CD4-positive, alpha-beta T cell treated with Interleukin-15 for 1 hour (primary cell): ENCODE measurements around the gene CPVL.

Experiments used
- DNase-seq: peaks from one replicate; pipeline ENCODE4 v3.0.0-alpha.2; 2020

Gene CPVL

DNA sequence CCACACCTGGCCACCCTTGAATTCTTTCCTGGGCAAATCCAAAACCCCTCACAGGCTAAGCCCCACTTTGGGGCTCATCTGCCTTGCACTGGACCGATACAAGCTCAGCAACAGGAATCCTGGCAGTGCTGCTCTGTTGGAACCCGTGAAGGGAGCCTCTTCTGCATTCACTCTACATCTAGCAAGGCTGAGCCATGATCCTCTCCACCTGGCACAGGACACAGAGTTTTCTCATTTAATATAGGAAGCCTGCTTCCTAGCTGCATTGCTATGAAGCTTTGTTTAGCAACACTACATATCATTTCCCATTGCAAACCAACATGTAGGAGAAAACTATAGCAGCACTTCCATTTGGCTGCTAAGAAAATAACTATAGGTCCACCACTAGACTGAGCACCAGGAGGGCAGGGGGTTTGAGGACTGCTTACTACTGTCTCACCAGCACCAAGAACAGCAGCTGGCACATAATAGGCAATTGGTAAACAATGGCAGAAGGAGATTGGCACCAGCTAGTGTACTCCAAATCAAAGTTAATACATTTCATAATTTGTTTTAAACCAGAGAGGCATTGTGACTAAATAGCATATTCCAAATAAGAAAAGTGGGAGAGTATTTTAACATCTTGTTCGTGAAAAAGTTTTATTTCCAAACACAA lies 56.1 kb downstream of the CPVL start:
- no peak for DNase-seq

GRCh38 chr7:29087840-29088170 lies 58.5 kb downstream of the CPVL start:
- no peak for DNase-seq

- DNase-seq: no peak
Observed at GRCh38 chr7:29086545-29086944, 59.8 kb downstream of the CPVL start.

GRCh38 chr7:29084832-29085231 lies 61.5 kb downstream of the CPVL start:
- DNase-seq: no peak

DNA sequence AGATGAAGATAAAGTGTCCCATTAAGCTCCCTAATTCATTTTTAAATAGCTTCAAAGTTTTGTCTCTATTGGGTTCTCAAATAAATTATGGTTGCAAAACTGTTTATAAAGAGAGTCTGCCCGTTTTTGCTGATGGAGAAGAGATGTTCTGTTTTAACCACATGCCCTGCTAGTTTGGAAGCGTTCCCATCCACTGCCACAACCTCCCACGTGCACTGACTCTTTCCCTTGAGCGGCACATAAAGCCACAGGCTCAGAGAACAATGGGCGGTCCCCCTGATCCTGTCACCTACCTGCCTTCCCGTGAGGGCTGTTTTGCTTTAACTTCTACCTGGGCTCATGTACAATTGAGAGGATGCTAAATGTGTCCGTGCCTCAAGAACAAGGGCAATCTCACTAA lies 65.5 kb downstream of the CPVL start:
- DNase-seq: no peak

GRCh38 chr7:29078311-29079260 lies 67.8 kb downstream of the CPVL start:
- DNase-seq: no peak

DNA sequence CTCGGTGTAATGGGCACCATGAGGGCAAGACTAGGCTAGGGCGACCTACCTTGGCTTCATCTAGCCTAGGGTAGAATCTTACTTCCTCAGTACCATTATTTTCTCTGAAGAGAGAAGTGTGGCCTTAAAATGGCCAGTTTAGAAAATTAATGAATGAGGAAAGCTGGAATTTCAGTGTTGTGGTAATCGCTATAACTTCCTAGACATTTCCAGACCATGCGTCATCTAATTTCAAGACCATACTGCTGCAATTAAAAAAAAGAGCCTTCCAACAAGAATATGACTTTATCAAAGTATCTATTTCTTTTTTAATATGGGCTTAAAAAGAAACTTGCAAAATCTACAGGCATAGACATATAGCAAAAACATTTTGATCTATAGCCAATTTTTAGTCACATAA lies 68.5 kb downstream of the CPVL start:
- DNase-seq: no peak

GRCh38 chr7:29077176-29077575 lies 69.2 kb downstream of the CPVL start:
- no peak for DNase-seq

DNA sequence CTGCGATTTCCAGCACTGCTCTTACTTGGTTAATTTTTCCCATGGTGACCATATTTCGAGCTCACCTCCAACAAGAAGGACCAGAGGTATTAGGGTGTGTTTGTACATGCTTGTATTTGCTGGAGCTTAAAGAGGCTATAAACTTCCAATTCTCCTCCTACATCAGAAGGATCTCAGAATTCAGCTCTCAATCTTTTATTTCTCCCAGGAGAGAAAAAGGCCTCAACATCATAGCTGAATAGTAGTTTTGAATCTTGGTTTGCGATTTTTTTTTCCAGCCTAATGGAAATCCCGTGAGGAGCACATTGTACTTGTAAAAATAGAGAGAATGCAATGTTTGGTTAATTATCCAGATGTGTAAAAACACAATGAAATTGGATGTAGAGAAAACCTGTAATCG lies 69.7 kb downstream of the CPVL start:
- no peak for DNase-seq

- DNase-seq: no peak
Observed at GRCh38 chr7:29075606-29076005, 70.7 kb downstream of the CPVL start.

DNA sequence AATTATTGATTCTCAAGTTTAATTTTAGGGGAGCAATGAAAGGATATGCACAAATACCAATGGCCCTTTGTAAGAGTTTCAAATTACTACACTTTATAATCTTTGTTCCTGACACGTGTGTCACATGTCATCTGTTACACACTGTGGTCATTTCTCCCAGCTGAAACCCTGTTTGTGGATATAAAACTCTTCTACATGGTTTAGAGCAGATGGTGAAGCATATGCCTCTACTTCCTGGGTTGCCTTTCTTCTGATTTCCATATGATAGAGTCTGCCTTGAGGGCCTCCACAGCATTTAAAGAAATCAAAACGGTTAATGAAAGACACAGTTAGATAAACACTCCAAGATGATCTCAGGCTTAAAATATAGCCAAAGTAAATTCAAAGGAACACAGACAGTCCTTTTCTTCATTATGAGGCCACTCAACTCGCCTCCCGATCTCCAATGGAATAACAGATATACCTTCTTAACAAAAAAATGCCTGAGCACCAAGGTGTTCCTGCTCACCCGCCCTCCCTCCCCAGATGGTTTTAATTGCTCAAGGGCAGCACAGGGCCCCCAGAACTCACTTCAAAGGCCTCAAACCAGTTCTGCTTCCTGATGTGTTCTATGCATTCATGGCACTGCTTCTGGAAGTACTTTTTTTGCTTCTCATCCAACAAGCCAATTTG lies 75.0 kb downstream of the CPVL start:
- DNase-seq: no peak

GRCh38 chr7:29066641-29067040 lies 79.7 kb downstream of the CPVL start:
- DNase-seq: no peak

DNA sequence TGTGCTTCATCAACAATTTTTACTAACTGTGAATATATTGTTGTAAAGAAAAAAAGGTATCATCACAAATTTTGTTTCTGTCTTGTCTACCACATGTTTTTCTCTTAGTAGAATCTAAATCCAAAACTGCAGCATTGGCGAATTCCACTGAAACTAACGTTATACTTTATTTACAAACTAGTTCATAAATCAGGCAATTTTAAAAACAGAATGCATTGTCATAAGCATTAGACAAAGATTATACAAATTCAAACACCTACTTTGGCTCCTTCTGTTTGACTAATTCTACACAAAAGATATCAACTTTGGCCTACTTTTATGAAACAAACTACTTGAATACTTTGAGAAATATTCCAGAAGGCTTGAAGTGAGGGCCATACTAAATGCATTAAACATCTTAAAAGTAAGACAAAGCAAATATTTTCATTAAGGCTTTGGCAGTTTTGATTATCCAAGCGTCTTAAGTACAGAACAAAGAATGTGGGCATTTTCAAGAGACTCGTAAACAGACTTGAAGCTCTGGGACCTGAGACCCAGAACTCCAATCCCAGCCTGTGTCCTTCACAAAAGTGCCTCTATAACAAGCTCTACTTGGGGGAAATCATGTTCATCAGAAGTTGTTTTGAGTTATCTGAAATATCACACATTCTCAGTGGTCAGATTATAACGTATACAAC lies 81.0 kb downstream of the CPVL start:
- no peak for DNase-seq

- no peak for DNase-seq
Observed at GRCh38 chr7:29063872-29064271, 82.5 kb downstream of the CPVL start.

- no peak for DNase-seq
Observed at GRCh38 chr7:29063236-29063635, 83.1 kb downstream of the CPVL start.

DNA sequence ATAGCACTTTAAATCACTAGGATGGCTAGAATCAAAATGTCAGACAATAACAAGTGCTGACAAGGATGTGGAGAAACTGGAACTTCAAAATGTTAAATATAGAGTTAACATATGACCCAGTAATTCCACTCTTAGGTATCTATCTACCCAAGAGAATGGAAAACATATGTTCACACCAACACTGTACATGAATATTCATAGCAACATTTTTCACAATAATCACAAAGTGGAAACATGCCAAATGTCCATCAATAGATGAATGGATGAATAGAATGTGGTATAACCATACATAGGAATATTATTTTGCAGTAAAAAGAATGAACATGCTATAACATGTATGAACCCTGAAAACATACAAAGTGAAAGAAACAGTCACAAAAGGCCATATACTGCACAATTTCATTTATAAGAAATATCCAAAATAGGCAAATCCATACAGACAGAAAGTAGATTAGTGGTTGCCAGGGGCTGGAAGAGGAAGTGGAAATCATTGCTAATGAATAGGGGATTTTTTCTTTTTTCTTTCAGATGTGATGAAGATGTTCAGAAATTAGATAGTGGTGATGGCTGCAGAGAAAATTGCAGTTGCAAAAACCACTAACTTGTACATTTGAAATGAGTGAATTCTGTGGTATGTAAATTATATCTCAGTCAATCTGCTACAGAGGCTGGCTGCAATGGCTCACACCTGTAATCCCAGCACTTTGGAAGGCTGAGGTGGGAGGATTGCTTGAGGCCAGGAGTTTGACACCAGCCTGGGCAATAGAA lies 93.0 kb downstream of the CPVL start:
- no peak for DNase-seq

DNA sequence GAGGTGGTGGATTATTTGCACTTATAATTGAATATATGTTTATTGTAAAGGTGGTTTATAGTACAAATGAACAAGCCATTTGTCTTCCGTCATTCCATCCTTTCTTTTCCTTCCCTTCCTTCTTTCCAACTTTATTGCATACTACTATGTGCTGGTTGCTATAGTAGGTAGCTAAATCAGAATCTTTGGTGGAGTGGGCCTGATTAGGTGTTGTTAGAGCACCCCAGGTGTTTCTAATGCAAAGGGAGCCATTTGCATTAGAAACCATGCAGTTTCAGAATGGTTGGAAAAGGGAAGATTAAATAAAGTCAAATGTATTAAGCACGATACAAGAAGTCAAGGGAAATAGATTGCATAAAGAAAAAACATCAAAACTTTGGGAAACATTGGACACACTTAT lies 99.4 kb downstream of the CPVL start:
- no peak for DNase-seq

DNA sequence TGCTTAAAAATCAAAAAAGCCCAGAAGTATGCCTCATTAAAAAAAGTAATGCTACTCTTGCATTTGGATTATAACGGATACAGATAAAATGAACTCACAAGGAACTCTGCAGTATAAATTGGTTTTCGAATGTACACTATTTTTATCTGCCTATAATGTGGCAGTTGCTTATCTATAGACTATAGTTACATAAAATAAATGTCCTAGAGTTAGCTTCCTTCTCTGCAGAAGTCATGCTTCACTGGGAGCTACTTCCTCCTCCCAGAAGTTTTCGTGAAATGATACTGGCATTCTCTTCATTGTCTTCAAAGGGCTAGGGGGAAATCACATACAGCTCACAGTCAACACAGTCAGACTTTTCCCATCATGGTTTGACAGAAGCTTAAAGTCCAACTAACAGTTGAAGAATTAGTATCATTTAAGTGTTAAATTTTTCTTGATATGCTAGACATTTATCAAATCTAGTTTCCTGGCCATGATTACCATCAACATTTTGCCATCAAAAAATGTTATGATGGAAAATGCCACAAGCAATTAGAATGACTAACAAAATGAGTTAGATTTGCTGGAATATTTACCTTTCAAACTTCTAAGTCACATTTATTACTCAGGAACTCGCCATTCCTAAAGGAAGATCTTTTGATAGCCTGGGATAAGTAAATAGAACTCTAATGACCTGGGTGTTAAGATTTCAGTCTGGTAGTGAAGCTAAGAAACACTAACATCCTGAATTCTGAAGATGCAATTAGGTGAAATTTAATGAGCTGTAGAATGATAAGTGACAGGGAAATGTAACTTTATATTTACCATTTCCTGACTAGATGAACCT lies 100.9 kb downstream of the CPVL start:
- DNase-seq: no peak

DNA sequence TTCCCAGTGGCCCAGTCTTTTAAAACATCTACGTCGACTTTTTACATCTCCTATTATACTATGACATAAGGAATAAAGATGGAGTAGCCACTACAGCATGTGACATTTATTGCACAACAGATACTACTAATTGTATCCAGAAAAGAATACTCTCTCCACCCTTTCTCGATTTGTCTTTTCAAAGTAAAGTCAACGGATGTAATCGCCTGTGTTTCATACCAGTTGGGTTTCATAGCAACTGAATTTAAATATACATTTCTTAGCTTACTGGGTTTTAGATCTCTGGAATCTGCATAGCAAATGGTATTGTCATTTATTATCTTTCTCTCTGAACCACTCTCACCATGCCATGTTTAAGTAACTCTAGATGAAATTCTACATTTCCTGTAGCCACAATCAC lies 101.8 kb downstream of the CPVL start:
- no peak for DNase-seq

- DNase-seq: no peak
Observed at GRCh38 chr7:29043576-29043975, 102.8 kb downstream of the CPVL start.

DNA sequence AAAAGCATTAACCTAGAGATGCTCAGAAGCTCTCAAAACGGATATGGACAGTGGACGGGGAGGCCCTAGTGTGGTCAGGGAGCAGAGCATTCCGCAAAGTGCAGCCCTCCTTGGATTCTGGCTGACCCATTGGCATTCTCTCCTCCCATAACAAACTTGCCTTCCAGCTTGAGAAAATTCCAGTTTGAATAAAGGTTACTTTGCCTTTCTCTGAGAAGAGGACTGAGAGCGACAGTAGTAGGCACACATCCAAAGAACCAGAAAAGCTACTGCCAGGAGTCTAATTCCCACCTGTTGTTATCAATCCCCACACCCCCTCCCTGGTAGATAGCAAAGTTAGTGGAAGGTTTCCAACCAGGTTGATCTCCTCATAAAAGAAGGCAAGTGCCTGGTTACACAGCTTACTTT lies 103.5 kb downstream of the CPVL start:
- no peak for DNase-seq

DNA sequence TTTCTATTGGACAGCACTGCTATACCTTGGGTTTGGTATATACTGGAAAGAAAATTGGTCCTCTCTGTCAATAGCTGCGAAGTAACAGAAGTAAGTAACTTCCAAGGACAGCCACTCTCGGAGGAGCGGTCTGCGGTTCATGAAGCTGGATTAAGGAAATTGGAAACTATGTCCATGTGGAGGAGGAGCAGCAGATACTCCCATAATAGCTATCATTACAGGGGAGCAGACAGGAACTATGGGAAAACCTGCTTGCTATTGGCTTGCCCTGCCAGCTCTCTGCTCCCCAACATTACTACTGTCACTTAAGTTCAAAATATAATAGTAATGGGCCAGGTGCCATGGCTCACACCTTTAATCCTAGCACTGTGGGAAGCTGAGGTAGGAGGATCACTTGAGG lies 104.3 kb downstream of the CPVL start:
- no peak for DNase-seq
